Endothelial cell of umbilical vein (primary cell): ENCODE measurements around the gene PRAMEF1. TPM values are rescaled to one million over a fixed set of nuclear protein-coding genes. Genes with fewer than 3 reads are reported as not detected.

ENCODE experiments used
- BruUV-seq: library from RNA; stranded (reverse); fragments of 400-500 nt; replicated peaks from 2 replicates; lab custom pipeline; 2021; lab: Mats Ljungman, UMichigan
- CTCF ChIA-PET: fragments of 300-600, 350-600 bp; sonication (Branson Sonifier 250); formaldehyde crosslinking; loops from one replicate; lab custom pipeline; 2021; ENCODE audit warnings: antibody characterized with exemption, inconsistent platforms; lab: Charles Lee
- POLR2A ChIA-PET: fragments of 300-600, 350-600 bp; sonication (Branson Sonifier 250); formaldehyde crosslinking; loops from one replicate; lab custom pipeline; 2021; ENCODE audit warnings: antibody characterized with exemption, inconsistent platforms; lab: Charles Lee
- DNase-seq: peaks from one replicate; pipeline ENCODE4 v3.0.0-alpha.2; 2011; ENCODE audit warnings: low read depth, low spot score
- FAIRE-seq: peaks from 2 replicates; lab custom pipeline; 2011; peaks lifted over from hg19 to GRCh38; lab: Jason Lieb, UNC
- H2AFZ ChIP-seq: 2 replicates; pipeline ENCODE4 v1.6.0; 2012; ENCODE audit warnings: low read depth, low read length, control low read depth, inconsistent platforms
- H3K27ac ChIP-seq: 2 replicates; pipeline ENCODE4 v1.5.1; 2011; ENCODE audit warnings: low read depth, mild to moderate bottlenecking, control low read depth, low read length, moderate library complexity; ENCODE audit not compliant: insufficient read depth
- H3K27me3 ChIP-seq, 2 experiments: 2 replicates each; pipeline versions ENCODE4 v1.6.0 to v1.6.1; 2011; ENCODE audit warnings: low read length in 2 of 2, mixed read lengths in 1 of 2; ENCODE audit not compliant: control insufficient read depth in 2 of 2, insufficient read depth in 2 of 2
- H3K36me3 ChIP-seq, 2 experiments: 2 replicates in 1 of 2; 3 replicates in 1 of 2; pipeline ENCODE4 v1.5.1; 2011; ENCODE audit warnings: low read length in 2 of 2, mild to moderate bottlenecking in 1 of 2, moderate library complexity in 1 of 2; ENCODE audit not compliant: control insufficient read depth in 2 of 2, insufficient read depth in 2 of 2; ENCODE audit errors: extremely low read depth in 1 of 2
- H3K4me1 ChIP-seq: 3 replicates; pipeline ENCODE4 v1.5.1; 2011; ENCODE audit warnings: mild to moderate bottlenecking, low read length; ENCODE audit not compliant: control insufficient read depth, insufficient read depth; ENCODE audit errors: extremely low read depth
- H3K4me2 ChIP-seq: 2 replicates; pipeline ENCODE4 v1.6.1; 2011; ENCODE audit warnings: low read length, control low read depth, mixed read lengths; ENCODE audit not compliant: insufficient read depth
- H3K4me3 ChIP-seq, 3 experiments: fragments of 200-600 bp in 1 of 3; sonication (generic), shearing (Covaris generic) in 1 of 3; replicated peaks in 1 of 3; 2 replicates each; pipeline ENCODE4 v1.5.1; 2011 to 2016; ENCODE audit warnings: control low read depth in 3 of 3, low read length in 3 of 3, mild to moderate bottlenecking in 2 of 3, inconsistent platforms in 1 of 3, low read depth in 1 of 3, moderate library complexity in 1 of 3; ENCODE audit not compliant: insufficient read depth in 1 of 3
- H3K79me2 ChIP-seq: 2 replicates; pipeline ENCODE4 v1.6.0; 2012; ENCODE audit warnings: low read length, inconsistent platforms; ENCODE audit not compliant: control insufficient read depth, insufficient read depth
- H3K9ac ChIP-seq: replicated peaks from 2 replicates; pipeline ENCODE3; 2011; ENCODE audit warnings: low read length, control low read depth; ENCODE audit not compliant: insufficient read depth; ENCODE audit errors: extremely low read depth
- H3K9me1 ChIP-seq: replicated peaks from 3 replicates; pipeline ENCODE4 v1.6.0; 2011; ENCODE audit warnings: mild to moderate bottlenecking, low read length; ENCODE audit not compliant: control insufficient read depth, insufficient read depth; ENCODE audit errors: extremely low read depth
- H3K9me3 ChIP-seq: replicated peaks from 2 replicates; pipeline ENCODE4 v1.5.1; 2012; ENCODE audit warnings: low read length, inconsistent platforms; ENCODE audit not compliant: control insufficient read depth, insufficient read depth
- H4K20me1 ChIP-seq: replicated peaks from 2 replicates; pipeline ENCODE3; 2011; ENCODE audit warnings: mild to moderate bottlenecking, low read length; ENCODE audit not compliant: control insufficient read depth, insufficient read depth; ENCODE audit errors: extremely low read depth
- EZH2 ChIP-seq: IDR thresholded peaks from 2 replicates; pipeline ENCODE4 v1.6.1; 2012; ENCODE audit warnings: borderline replicate concordance, low read depth, mild to moderate bottlenecking, moderate library complexity, low read length, inconsistent platforms; ENCODE audit not compliant: severe bottlenecking
- FOS ChIP-seq: IDR thresholded peaks from 2 replicates; pipeline ENCODE4 v1.6.1; 2011; ENCODE audit warnings: mild to moderate bottlenecking, low read length, moderate library complexity, borderline replicate concordance; ENCODE audit not compliant: insufficient read depth
- GATA2 ChIP-seq: IDR thresholded peaks from 2 replicates; pipeline ENCODE4 v1.7.0; 2011; ENCODE audit warnings: low read depth, mild to moderate bottlenecking, moderate library complexity, mixed read lengths, low read length; ENCODE audit not compliant: insufficient read length, insufficient read depth
- JUN ChIP-seq: IDR thresholded peaks from 2 replicates; pipeline ENCODE4 v1.6.1; 2011; ENCODE audit warnings: borderline replicate concordance, low read depth; ENCODE audit not compliant: insufficient read length, insufficient read depth
- MYC ChIP-seq: IDR thresholded peaks from one replicate; pipeline ENCODE4 v1.6.1; 2011; ENCODE audit warnings: mild to moderate bottlenecking, low read depth, low read length
- POLR2A ChIP-seq: IDR thresholded peaks from 2 replicates; pipeline ENCODE4 v1.6.1; 2012; ENCODE audit warnings: low read depth, mild to moderate bottlenecking, control low read depth, low read length
- POLR2AphosphoS5 ChIP-seq: IDR thresholded peaks from 2 replicates; pipeline ENCODE4 v1.6.1; 2012; ENCODE audit warnings: low read depth, mild to moderate bottlenecking, control low read depth, low read length, moderate library complexity; ENCODE audit not compliant: insufficient read depth
- dilution Hi-C: fragments of 300-500 bp; cut with MboI; formaldehyde crosslinking; loops from one replicate; pipeline ENCODE4 v1.15.0; 2019; ENCODE audit warnings: low sequenced_read_pairs; ENCODE audit not compliant: extremely low pct_ligation_motif_present
- intact Hi-C: fragments of 100-400 bp; cut with micrococcal nuclease; formaldehyde crosslinking; loops from one replicate; pipeline ENCODE4 v1.10.0; 2022
- polyA plus RNA-seq, 4 experiments: library from polyadenylated mRNA; depleted of rRNA in 3 of 4; stranded (reverse) in 3 of 4; unstranded in 1 of 4; fragments of >200 nt; gene quantifications; 2 replicates each; pipeline versions ENCODE4 v1.2.1 to v1.2.3, GENCODE V29; 2011 to 2012; ENCODE audit warnings: missing spikeins in 1 of 4
- total RNA-seq: library from RNA; stranded (reverse); gene quantifications from 2 replicates; pipeline ENCODE4 v1.2.3, GENCODE V29; 2021
- TF ChIP-seq, protein P1 (sequence below): IDR thresholded peaks from 2 replicates; pipeline ENCODE4 v1.6.1; 2011; ENCODE audit not compliant: insufficient read depth, insufficient read length
- TF ChIP-seq, protein P2 (sequence below), 2 donors: IDR thresholded peaks; 1 replicate in 1 of 2; 2 replicates in 1 of 2; pipeline ENCODE4 v1.5.1; 2011; ENCODE audit warnings: low read length in 2 of 2, mild to moderate bottlenecking in 2 of 2, moderate library complexity in 2 of 2, control low read depth in 1 of 2, inconsistent platforms in 1 of 2, low read depth in 1 of 2; ENCODE audit not compliant: insufficient read depth in 1 of 2; ENCODE audit errors: extremely low read depth in 1 of 2

Gene PRAMEF1
- total and polyA plus RNA-seq, 2 donors (not counting 3 experiments of a cell fraction or from before 2014, with no cell fraction given): not detected

DNA sequence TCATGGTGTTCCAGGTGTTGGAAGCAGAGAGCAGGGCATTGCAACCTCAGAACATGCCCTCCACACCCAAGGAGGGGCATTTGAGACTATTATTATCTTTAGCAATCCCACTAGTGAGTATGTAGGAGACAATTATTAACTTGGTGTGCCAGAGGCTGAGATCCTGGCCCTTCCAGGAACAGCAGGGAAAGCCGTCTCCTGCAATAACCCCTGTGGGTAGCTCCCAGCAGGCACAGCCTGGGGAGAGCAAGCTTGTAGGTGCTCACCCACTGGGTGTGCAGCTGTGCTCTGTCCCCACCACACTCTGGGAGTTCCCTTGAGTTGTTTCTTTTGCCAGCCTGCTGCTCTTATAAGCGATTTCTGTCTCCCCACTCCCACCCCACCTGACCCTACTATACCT is 34.9 kb upstream of the PRAMEF1 start:
- dilution Hi-C loops (no loop called here), intact Hi-C loops (no loop called here)
- H3K9me1 ChIP-seq: no peaks in the 10 kb centered on the region
- H3K27me3 ChIP-seq: no peaks in the 10 kb centered on the region
- H3K9ac ChIP-seq: no peak overlapping the region
- POLR2A ChIA-PET: no interaction called here
- H2AFZ ChIP-seq: no peak overlapping the region
- BruUV-seq: no TSS peak
- H3K4me2 ChIP-seq: no peak overlapping the region
- no peaks in the 10 kb centered on the region for H3K36me3 ChIP-seq
- H3K4me1 ChIP-seq: no peaks in the 10 kb centered on the region
- H3K4me3 ChIP-seq: no peak overlapping the region
- DNase-seq: no peak
- H3K9me3 ChIP-seq: no peaks in the 10 kb centered on the region
- H4K20me1 ChIP-seq: no peaks in the 10 kb centered on the region
- CTCF ChIA-PET: no interaction called here
- TF ChIP-seq MYC: no peak
- no peak for TF ChIP-seq FOS
- TF ChIP-seq POLR2A: no peak
- no peak for TF ChIP-seq GATA2
- TF ChIP-seq, protein P1, sequence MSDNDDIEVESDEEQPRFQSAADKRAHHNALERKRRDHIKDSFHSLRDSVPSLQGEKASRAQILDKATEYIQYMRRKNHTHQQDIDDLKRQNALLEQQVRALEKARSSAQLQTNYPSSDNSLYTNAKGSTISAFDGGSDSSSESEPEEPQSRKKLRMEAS: no peak
- no peak for TF ChIP-seq EZH2
- TF ChIP-seq, protein P2, sequence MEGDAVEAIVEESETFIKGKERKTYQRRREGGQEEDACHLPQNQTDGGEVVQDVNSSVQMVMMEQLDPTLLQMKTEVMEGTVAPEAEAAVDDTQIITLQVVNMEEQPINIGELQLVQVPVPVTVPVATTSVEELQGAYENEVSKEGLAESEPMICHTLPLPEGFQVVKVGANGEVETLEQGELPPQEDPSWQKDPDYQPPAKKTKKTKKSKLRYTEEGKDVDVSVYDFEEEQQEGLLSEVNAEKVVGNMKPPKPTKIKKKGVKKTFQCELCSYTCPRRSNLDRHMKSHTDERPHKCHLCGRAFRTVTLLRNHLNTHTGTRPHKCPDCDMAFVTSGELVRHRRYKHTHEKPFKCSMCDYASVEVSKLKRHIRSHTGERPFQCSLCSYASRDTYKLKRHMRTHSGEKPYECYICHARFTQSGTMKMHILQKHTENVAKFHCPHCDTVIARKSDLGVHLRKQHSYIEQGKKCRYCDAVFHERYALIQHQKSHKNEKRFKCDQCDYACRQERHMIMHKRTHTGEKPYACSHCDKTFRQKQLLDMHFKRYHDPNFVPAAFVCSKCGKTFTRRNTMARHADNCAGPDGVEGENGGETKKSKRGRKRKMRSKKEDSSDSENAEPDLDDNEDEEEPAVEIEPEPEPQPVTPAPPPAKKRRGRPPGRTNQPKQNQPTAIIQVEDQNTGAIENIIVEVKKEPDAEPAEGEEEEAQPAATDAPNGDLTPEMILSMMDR (IDR thresholded peaks at IDR 0.05; ENCODE audit: extremely low read depth in 1 of 2, insufficient read depth in 1 of 2, low read depth in 1 of 2, low read length in 2 of 2): no peak
- no peak for TF ChIP-seq JUN
- TF ChIP-seq POLR2AphosphoS5: no peak
- FAIRE-seq: no peak
- no peaks in the 10 kb centered on the region for H3K79me2 ChIP-seq
- no peak overlapping the region for H3K27ac ChIP-seq
